Fibroblast of mammary gland (primary cell): Measurements from ENCODE around the gene GNG12.
A peak's percentile ranks its signal among the peaks of the same experiment; 100 is the strongest.

ENCODE experiments used
- DNase-seq: peaks from one replicate; pipeline ENCODE4 v3.0.0-alpha.2; 2010; ENCODE audit warnings: low read depth
- H3K4me3 ChIP-seq: 2 replicates; pipeline ENCODE4 v1.5.1; 2011; ENCODE audit warnings: low read depth, mild to moderate bottlenecking, low read length, moderate library complexity; ENCODE audit not compliant: control insufficient read depth
- TF ChIP-seq, protein P1 (sequence below): conservative IDR thresholded peaks from 2 replicates; pipeline ENCODE4 v1.5.1; 2011; ENCODE audit warnings: low read depth, low read length, inconsistent platforms; ENCODE audit not compliant: control insufficient read depth, insufficient read depth

The GNG12 gene

DNA sequence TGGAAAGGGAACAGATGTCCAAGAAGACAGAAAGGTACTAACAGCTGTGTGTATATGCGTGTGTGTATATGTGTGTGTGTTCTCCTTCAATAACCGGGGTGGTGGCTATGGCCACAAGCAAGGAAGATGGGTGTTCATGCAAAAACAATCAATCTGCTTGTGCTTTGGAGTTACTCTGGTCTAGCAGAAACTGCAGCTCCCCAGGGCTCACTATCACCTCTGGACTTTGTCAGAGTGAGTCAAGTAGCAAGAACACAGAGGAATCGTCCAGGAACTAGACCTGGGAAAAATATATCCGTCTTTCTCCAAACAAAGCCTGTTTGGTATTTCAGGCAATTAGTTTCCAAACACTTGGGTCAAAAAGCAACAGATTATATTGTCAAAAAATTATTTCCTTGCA, 68.6 kb downstream of the GNG12 start:
- no peak for DNase-seq
- TF ChIP-seq, protein P1, sequence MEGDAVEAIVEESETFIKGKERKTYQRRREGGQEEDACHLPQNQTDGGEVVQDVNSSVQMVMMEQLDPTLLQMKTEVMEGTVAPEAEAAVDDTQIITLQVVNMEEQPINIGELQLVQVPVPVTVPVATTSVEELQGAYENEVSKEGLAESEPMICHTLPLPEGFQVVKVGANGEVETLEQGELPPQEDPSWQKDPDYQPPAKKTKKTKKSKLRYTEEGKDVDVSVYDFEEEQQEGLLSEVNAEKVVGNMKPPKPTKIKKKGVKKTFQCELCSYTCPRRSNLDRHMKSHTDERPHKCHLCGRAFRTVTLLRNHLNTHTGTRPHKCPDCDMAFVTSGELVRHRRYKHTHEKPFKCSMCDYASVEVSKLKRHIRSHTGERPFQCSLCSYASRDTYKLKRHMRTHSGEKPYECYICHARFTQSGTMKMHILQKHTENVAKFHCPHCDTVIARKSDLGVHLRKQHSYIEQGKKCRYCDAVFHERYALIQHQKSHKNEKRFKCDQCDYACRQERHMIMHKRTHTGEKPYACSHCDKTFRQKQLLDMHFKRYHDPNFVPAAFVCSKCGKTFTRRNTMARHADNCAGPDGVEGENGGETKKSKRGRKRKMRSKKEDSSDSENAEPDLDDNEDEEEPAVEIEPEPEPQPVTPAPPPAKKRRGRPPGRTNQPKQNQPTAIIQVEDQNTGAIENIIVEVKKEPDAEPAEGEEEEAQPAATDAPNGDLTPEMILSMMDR: no peak
- no peak overlapping the region for H3K4me3 ChIP-seq

DNA sequence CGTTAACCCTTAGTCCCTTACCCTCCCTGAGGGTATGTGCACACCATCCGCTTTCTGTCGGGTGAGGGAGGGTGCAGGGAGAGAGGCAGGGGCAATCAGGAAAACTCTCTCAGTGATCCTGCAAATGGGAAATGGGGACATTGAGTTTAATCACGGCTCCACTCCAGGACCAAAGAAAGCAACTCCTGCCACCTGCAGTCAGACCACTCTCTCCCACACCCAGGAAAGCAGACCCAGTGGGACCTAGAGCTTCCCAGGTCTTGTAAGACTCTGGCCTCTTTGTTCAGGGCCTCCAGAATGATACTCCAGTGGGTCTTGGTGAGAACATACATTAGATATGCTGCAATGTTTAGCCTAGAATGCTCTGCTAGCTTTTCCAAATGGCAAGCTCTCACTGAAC, 71.5 kb downstream of the GNG12 start:
- H3K4me3 ChIP-seq: no peak overlapping the region
- DNase-seq: no peak
- TF ChIP-seq, protein P1: no peak

DNA sequence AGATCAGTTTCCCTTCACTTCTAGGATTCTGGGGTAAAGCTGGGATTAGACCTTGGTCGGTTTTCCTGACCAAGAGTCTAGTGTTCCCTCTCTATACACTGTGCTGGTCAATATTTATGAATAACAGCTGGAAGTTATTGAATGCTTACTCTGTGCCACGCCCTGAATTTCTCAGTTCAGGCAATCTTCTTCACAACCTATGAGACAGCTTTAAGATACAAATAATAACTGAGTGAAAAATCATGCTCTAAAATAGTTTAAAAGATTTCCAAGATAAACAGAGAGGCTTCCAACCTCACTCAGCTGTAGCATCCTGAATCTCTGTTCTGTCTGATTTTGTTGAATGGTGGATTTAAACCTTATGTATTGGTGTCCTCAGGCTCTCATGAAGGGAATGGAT, 72.2 kb downstream of the GNG12 start:
- no peak overlapping the region for H3K4me3 ChIP-seq
- DNase-seq: no peak
- TF ChIP-seq, protein P1: no peak

DNA sequence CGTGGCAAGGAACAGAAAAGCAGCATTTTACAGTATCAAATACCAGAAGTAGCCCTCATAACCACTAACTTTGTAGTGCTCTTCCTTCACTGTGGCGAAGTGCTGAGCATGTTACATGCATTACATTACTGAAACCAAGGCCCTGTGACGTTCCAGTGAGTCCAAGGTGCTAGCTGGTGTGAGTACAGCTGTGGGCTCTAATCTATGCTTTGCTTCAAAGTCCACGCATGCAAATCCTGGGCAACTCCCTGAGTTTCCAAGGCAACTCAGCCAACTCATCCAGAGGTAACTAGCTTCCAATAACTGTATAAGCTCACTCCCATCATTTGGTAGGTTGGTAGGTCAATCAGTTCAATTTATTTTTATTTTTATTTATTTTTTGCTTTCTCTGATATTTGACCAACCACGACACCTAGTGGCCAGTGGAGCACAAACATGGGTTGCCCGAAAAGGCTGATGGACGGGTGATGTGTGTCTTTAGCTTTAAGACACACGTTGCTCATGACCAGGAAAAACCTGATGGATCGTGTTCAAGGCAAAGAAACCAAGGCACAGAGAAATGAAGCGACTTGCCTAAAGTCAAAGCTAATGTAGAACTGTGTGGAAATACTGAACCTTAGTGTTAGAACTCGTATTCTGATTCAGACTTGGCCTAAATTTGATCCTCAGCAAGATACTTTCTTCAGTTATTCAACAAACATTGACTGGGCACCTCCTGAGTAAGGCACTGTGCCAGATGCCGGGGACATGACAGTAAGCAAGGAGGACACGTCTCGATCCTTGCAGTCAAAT, 73.0 kb downstream of the GNG12 start:
- DNase-seq: peak; percentile 83
- TF ChIP-seq, protein P1: peak; percentile 80
- no peak overlapping the region for H3K4me3 ChIP-seq

- H3K4me3 ChIP-seq: no peak overlapping the region
- no peak for DNase-seq
- TF ChIP-seq, protein P1: no peak
These were observed 73.6 kb downstream of the GNG12 start for GRCh38 chr1:67759692-67760029.

GRCh38 chr1:67759066-67759465, 74.2 kb downstream of the GNG12 start:
- DNase-seq: no peak
- TF ChIP-seq, protein P1: no peak

More at GRCh38 chr1:67759066-67759465, 74.2 kb downstream of the GNG12 start:
- H3K4me3 ChIP-seq: no peak overlapping the region
